HepG2 (cell line): ENCODE data around the gene CNP. TPM values are rescaled to one million over a fixed set of nuclear protein-coding genes. Genes with fewer than 3 reads are reported as not detected.
A peak's percentile ranks its signal among the peaks of the same experiment; 100 is the strongest.

ENCODE experiments used
- EP300 ChIP-seq, 3 experiments: sonication (generic) in 1 of 3; formaldehyde crosslinking in 1 of 3; IDR thresholded peaks; 2 replicates each; pipeline versions ENCODE4 v1.5.1 to v1.6.1; 2011 to 2020; ENCODE audit warnings: low read depth in 2 of 3, low read length in 2 of 3, borderline replicate concordance in 1 of 3, improper control_type of control experiment in 1 of 3, mild to moderate bottlenecking in 1 of 3, missing genetic modification reagents in 1 of 3, moderate library complexity in 1 of 3
- FIP1L1 ChIP-seq: fragments of 200-400 bp; formaldehyde crosslinking; IDR thresholded peaks from 2 replicates; pipeline ENCODE4 v1.6.1; 2018; ENCODE audit warnings: low read depth, mild to moderate bottlenecking, low read length, moderate library complexity, borderline replicate concordance; ENCODE audit not compliant: insufficient read depth
- IRX3 ChIP-seq: sonication (generic); formaldehyde crosslinking; IDR thresholded peaks from 2 replicates; pipeline ENCODE4 v1.8.1; 2023; ENCODE audit warnings: mild to moderate bottlenecking, low read depth, missing genetic modification reagents, borderline replicate concordance
- JDP2 ChIP-seq: sonication (generic); formaldehyde crosslinking; IDR thresholded peaks from 2 replicates; pipeline ENCODE4 v1.8.1; 2022; ENCODE audit warnings: missing genetic modification reagents, borderline replicate concordance
- NCOR1 ChIP-seq: fragments of 200-600 bp; sonication (generic); IDR thresholded peaks from 2 replicates; pipeline ENCODE4 v1.7.0; 2017; ENCODE audit warnings: antibody characterized with exemption, low read length, borderline replicate concordance
- SKIL ChIP-seq: sonication (generic); formaldehyde crosslinking; IDR thresholded peaks from 2 replicates; pipeline ENCODE4 v1.8.0; 2022; ENCODE audit warnings: missing genetic modification reagents, mild to moderate bottlenecking, moderate library complexity, borderline replicate concordance
- SSRP1 ChIP-seq: IDR thresholded peaks from 2 replicates; pipeline ENCODE4 v1.6.1; 2016; ENCODE audit warnings: control low read depth
- TOPORS ChIP-seq: sonication (generic); formaldehyde crosslinking; IDR thresholded peaks from 2 replicates; pipeline ENCODE4 v1.8.0; 2023; ENCODE audit warnings: mild to moderate bottlenecking, missing genetic modification reagents
- U2AF2 ChIP-seq: fragments of 200-400 bp; formaldehyde crosslinking; IDR thresholded peaks from 2 replicates; pipeline ENCODE4 v1.6.1; 2017; ENCODE audit warnings: low read depth, mild to moderate bottlenecking, low read length
- ZBTB8A ChIP-seq: sonication (generic); formaldehyde crosslinking; IDR thresholded peaks from 2 replicates; pipeline ENCODE4 v1.4.0; 2020; ENCODE audit warnings: mild to moderate bottlenecking, low read depth, missing genetic modification reagents, borderline replicate concordance
- ZFP37 ChIP-seq: sonication (generic); formaldehyde crosslinking; IDR thresholded peaks from 2 replicates; pipeline ENCODE4 v1.4.0; 2020; ENCODE audit warnings: missing genetic modification reagents, borderline replicate concordance
- ZNF12 ChIP-seq: sonication (generic); formaldehyde crosslinking; IDR thresholded peaks from 2 replicates; pipeline ENCODE4 v1.5.0; 2020; ENCODE audit warnings: missing genetic modification reagents
- ZNF230 ChIP-seq: sonication (generic); formaldehyde crosslinking; IDR thresholded peaks from 2 replicates; pipeline ENCODE4 v1.4.0; 2020; ENCODE audit warnings: mild to moderate bottlenecking, missing genetic modification reagents
- ZNF747 ChIP-seq: sonication (generic); formaldehyde crosslinking; IDR thresholded peaks from 2 replicates; pipeline ENCODE4 v1.8.1; 2023; ENCODE audit warnings: missing genetic modification reagents, mild to moderate bottlenecking, borderline replicate concordance
- polyA plus RNA-seq, 8 experiments: library from polyadenylated mRNA; depleted of rRNA in 3 of 8; stranded (reverse) in 7 of 8; unstranded in 1 of 8; fragments of >200 nt; fragmentation: Illumina TruSeq in 4 of 8; extraction: Trizol in 4 of 8; gene quantifications; 2 replicates each; pipeline versions ENCODE4 v1.2.1 to v1.2.3, GENCODE V29; 2011 to 2016; ENCODE audit warnings: low read depth in 4 of 8, missing spikeins in 1 of 8, mixed read lengths in 1 of 8; ENCODE audit not compliant: insufficient read depth in 1 of 8
- total RNA-seq, 5 experiments: library from RNA; depleted of rRNA; stranded (reverse); fragments of >200 nt; fragmentation: Illumina TruSeq; extraction: Trizol; gene quantifications; 2 replicates each; pipeline ENCODE4 v1.2.3, GENCODE V29; 2016; ENCODE audit warnings: low read depth in 1 of 5
- TF ChIP-seq, protein P1 (sequence below): sonication (generic); formaldehyde crosslinking; IDR thresholded peaks from 2 replicates; pipeline ENCODE4 v1.9.0; 2021; ENCODE audit warnings: mild to moderate bottlenecking, missing genetic modification reagents
- TF ChIP-seq, protein P2 (sequence below): IDR thresholded peaks from 2 replicates; pipeline ENCODE4 v1.6.1; 2012; ENCODE audit warnings: low read depth, low read length, improper control_type of control experiment

Gene CNP
- total and polyA plus RNA-seq, 2 of the 13 experiments (the other 11 are each of a cell fraction or from before 2014, with no cell fraction given), result 97.2 to 161 TPM

DNA sequence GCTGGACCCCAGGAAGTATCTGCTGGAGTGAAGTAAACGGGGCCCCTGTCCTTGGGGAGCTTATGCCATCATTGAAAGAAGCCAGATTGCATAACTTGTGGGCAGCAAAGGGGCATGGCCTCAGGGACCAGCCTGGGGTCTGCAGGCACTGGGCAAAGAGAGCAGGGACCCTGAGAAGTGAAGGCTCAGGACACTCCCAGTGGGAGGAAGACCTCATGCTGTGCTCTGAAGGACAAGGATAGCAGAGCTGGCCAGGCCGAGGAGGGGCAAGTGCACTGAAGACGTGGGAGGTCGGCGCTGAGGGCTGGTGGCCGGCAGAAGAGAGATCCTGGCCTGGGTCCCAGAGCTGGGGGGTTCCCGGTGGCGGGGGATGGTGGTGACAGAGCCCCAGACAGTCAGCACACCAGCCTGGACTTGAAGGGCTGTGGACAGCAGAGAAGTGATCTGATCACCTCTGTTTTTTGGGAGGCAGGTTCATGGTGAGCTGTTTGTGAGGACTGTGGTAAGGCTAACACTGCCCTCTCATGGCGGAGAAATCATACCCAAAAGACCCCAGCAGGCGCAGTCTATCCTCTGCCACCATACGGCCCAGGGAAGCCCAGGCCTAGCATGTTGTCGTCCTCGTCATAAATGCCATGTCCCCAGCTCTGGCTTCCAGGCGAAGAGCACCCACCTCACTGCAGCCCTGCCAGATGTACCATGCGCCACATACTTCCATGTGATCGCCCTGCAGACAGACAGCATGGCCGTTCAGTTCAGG lies 7.1 kb upstream of the CNP start (continued):
- TF ChIP-seq, protein P1, sequence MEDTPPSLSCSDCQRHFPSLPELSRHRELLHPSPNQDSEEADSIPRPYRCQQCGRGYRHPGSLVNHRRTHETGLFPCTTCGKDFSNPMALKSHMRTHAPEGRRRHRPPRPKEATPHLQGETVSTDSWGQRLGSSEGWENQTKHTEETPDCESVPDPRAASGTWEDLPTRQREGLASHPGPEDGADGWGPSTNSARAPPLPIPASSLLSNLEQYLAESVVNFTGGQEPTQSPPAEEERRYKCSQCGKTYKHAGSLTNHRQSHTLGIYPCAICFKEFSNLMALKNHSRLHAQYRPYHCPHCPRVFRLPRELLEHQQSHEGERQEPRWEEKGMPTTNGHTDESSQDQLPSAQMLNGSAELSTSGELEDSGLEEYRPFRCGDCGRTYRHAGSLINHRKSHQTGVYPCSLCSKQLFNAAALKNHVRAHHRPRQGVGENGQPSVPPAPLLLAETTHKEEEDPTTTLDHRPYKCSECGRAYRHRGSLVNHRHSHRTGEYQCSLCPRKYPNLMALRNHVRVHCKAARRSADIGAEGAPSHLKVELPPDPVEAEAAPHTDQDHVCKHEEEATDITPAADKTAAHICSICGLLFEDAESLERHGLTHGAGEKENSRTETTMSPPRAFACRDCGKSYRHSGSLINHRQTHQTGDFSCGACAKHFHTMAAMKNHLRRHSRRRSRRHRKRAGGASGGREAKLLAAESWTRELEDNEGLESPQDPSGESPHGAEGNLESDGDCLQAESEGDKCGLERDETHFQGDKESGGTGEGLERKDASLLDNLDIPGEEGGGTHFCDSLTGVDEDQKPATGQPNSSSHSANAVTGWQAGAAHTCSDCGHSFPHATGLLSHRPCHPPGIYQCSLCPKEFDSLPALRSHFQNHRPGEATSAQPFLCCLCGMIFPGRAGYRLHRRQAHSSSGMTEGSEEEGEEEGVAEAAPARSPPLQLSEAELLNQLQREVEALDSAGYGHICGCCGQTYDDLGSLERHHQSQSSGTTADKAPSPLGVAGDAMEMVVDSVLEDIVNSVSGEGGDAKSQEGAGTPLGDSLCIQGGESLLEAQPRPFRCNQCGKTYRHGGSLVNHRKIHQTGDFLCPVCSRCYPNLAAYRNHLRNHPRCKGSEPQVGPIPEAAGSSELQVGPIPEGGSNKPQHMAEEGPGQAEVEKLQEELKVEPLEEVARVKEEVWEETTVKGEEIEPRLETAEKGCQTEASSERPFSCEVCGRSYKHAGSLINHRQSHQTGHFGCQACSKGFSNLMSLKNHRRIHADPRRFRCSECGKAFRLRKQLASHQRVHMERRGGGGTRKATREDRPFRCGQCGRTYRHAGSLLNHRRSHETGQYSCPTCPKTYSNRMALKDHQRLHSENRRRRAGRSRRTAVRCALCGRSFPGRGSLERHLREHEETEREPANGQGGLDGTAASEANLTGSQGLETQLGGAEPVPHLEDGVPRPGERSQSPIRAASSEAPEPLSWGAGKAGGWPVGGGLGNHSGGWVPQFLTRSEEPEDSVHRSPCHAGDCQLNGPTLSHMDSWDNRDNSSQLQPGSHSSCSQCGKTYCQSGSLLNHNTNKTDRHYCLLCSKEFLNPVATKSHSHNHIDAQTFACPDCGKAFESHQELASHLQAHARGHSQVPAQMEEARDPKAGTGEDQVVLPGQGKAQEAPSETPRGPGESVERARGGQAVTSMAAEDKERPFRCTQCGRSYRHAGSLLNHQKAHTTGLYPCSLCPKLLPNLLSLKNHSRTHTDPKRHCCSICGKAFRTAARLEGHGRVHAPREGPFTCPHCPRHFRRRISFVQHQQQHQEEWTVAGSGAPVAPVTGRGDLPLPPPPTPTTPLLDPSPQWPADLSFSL (CRISPR knock-in tag), result no peak
- TF ChIP-seq SSRP1 (CRISPR knock-in tag) (no peak), IRX3 (no peak), ZNF747 (CRISPR knock-in tag) (peak; percentile 57; the same call in 1 of the 2 replicates), U2AF2 (no peak), TOPORS (CRISPR knock-in tag) (peak; percentile 78; the same call in 1 of the 2 replicates), ZNF12 (no peak; the same call in 1 of the 2 replicates), FIP1L1 (no peak), JDP2 (CRISPR knock-in tag) (no peak), SKIL (CRISPR knock-in tag) (no peak), ZNF230 (0 out of 2 replicates have a peak, but pooled peaks have one; percentile 74), NCOR1 (no peak), ZBTB8A (CRISPR knock-in tag) (no peak), EP300 (IDR thresholded peaks at IDR 0.05; ENCODE audit: low read depth in 2 of 2, low read length in 2 of 2) (no peak), EP300 (CRISPR knock-in tag; IDR thresholded peaks at IDR 0.05; ENCODE audit: borderline replicate concordance) (no peak), ZFP37 (no peak; the same call in 1 of the 2 replicates)
- TF ChIP-seq, protein P2, sequence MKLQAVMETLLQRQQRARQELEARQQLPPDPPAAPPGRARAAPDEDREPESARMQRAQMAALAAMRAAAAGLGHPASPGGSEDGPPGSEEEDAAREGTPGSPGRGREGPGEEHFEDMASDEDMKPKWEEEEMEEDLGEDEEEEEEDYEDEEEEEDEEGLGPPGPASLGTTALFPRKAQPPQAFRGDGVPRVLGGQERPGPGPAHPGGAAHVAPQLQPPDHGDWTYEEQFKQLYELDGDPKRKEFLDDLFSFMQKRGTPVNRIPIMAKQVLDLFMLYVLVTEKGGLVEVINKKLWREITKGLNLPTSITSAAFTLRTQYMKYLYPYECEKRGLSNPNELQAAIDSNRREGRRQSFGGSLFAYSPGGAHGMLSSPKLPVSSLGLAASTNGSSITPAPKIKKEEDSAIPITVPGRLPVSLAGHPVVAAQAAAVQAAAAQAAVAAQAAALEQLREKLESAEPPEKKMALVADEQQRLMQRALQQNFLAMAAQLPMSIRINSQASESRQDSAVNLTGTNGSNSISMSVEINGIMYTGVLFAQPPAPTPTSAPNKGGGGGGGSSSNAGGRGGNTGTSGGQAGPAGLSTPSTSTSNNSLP, result no peak
